Measurements from ENCODE around the gene BOLA3. TPM values are rescaled to one million over a fixed set of nuclear protein-coding genes. Genes with fewer than 3 reads are reported as not detected.
A peak's percentile ranks its signal among the peaks of the same experiment; 100 is the strongest.
"Not testable (repeated sequence)": the region's sequence is repeated elsewhere in the genome, so short reads cannot be mapped to it uniquely, and the experiment has no call there.

Gene BOLA3
- total and polyA plus RNA-seq, 7 experiments from 2014 or later: 6.9 to 87.3 (median 15.7) TPM

- Mint-ChIP-seq H3K27ac (peak overlapping the region in 1 of 9 donors; percentile 30), H3K4me1 (peaks cover 0 to 38% (median 3%) of the 10 kb centered on the region in 7 donors), H3K27me3 (no peaks in the 10 kb centered on the region), H3K9me3 (peaks cover 0 to 3% (median 0%) of the 10 kb centered on the region in 11 donors), H3K4me3 (no peak overlapping the region), H3K36me3 (peaks cover 0 to 8% (median 0%) of the 10 kb centered on the region in 5 donors)
- POLR2A ChIA-PET: no interaction called here
- H3K27ac ChIP-seq (ENCODE audit: low read depth, low read length): no peak overlapping the region
- no peaks in the 10 kb centered on the region for H3K36me3 ChIP-seq (ENCODE audit: control insufficient read depth in 2 of 3, insufficient read depth in 3 of 3, low read length in 3 of 3)
- intact Hi-C loops (cut with micrococcal nuclease): no loop called here
- no peaks in the 10 kb centered on the region for H3K9me3 ChIP-seq (ENCODE audit: control insufficient read depth in 2 of 3, low read length in 3 of 3)
- CTCF ChIA-PET: no interaction called here
- H3K4me3 ChIP-seq (ENCODE audit: low read length): no peak overlapping the region
- no peak for DNase-seq
- no peaks in the 10 kb centered on the region for H3K27me3 ChIP-seq (ENCODE audit: control insufficient read depth in 2 of 2, insufficient read depth in 2 of 2, low read length in 2 of 2)
- no peaks in the 10 kb centered on the region for H3K4me1 ChIP-seq (ENCODE audit: control insufficient read depth in 2 of 2, insufficient read depth in 2 of 2, low read length in 2 of 2)
- ATAC-seq: no peak
Observed at GRCh38 chr2:74188018-74188601, 40.4 kb upstream of the BOLA3 start.

GRCh38 chr2:74186706-74187105 is 39.0 kb upstream of the BOLA3 start:
- H3K27me3 Mint-ChIP-seq; H3K27me3 ChIP-seq (ENCODE audit: control insufficient read depth in 2 of 2, insufficient read depth in 2 of 2, low read length in 2 of 2); CTCF ChIA-PET; H3K36me3 Mint-ChIP-seq; H3K9me3 Mint-ChIP-seq; H3K36me3 ChIP-seq (ENCODE audit: control insufficient read depth in 2 of 3, insufficient read depth in 3 of 3, low read length in 3 of 3); DNase-seq; H3K4me1 ChIP-seq (ENCODE audit: control insufficient read depth in 2 of 2, insufficient read depth in 2 of 2, low read length in 2 of 2); ATAC-seq; H3K9me3 ChIP-seq (ENCODE audit: control insufficient read depth in 2 of 3, low read length in 3 of 3); H3K27ac ChIP-seq (ENCODE audit: low read depth, low read length); POLR2A ChIA-PET; H3K4me3 ChIP-seq (ENCODE audit: low read length): not testable (repeated sequence)
- H3K4me1 Mint-ChIP-seq: peaks cover 0 to 37% (median 3%) of the 10 kb centered on the region in 7 donors
- intact Hi-C loops (cut with micrococcal nuclease): loop anchor here in 1 of 2 donors (1.0 kb wide), 1 partner anchor 12 kb away; the partner anchor contains the start of gene MTHFD2
- peak overlapping the region in 1 of 9 donors; percentile 96 for H3K27ac Mint-ChIP-seq
- H3K4me3 Mint-ChIP-seq: peak overlapping the region in 1 of 10 donors; percentile 20

GRCh38 chr2:74186038-74186437 is 38.3 kb upstream of the BOLA3 start:
- no peaks in the 10 kb centered on the region for H3K9me3 ChIP-seq (ENCODE audit: control insufficient read depth in 2 of 3, low read length in 3 of 3)
- Mint-ChIP-seq H3K4me3 (peak overlapping the region in 2 of 10 donors; percentile 21 to 81), H3K27ac (peak overlapping the region in 2 of 9 donors; percentile 10 to 96), H3K4me1 (peaks cover 0 to 40% (median 3%) of the 10 kb centered on the region in 7 donors), H3K27me3 (no peaks in the 10 kb centered on the region), H3K36me3 (peaks cover 0 to 8% (median 0%) of the 10 kb centered on the region in 5 donors), H3K9me3 (peaks cover 0 to 3% (median 0%) of the 10 kb centered on the region in 11 donors)
- ChIA-PET CTCF (no interaction called here), POLR2A (no interaction called here)
- H3K36me3 ChIP-seq (ENCODE audit: control insufficient read depth in 2 of 3, insufficient read depth in 3 of 3, low read length in 3 of 3): no peaks in the 10 kb centered on the region
- intact Hi-C loops (cut with micrococcal nuclease): loop anchor here in 1 of 2 donors (1.0 kb wide), 1 partner anchor 12 kb away; the partner anchor contains the start of gene MTHFD2
- no peak overlapping the region for H3K27ac ChIP-seq (ENCODE audit: low read depth, low read length)
- H3K4me3 ChIP-seq (ENCODE audit: low read length): no peak overlapping the region
- H3K4me1 ChIP-seq (ENCODE audit: control insufficient read depth in 2 of 2, insufficient read depth in 2 of 2, low read length in 2 of 2): no peaks in the 10 kb centered on the region
- ATAC-seq: peak; percentile 94
- DNase-seq: peak in 4 of 9 donors; percentile 24 to 58 (median 41)
- no peaks in the 10 kb centered on the region for H3K27me3 ChIP-seq (ENCODE audit: control insufficient read depth in 2 of 2, insufficient read depth in 2 of 2, low read length in 2 of 2)

- Mint-ChIP-seq H3K36me3 (peaks cover 0 to 6% (median 0%) of the 10 kb centered on the region in 5 donors), H3K9me3 (peaks cover 0 to 3% (median 0%) of the 10 kb centered on the region in 11 donors), H3K4me1 (peaks cover 0 to 37% (median 8%) of the 10 kb centered on the region in 7 donors), H3K27ac (peak overlapping the region in 1 of 9 donors; percentile 25), H3K27me3 (no peaks in the 10 kb centered on the region), H3K4me3 (no peak overlapping the region)
- Histone ChIP-seq H3K4me1 (ENCODE audit: control insufficient read depth in 2 of 2, insufficient read depth in 2 of 2, low read length in 2 of 2) (peaks cover 0 to 5% of the 10 kb centered on the region in 2 donors), H3K36me3 (ENCODE audit: control insufficient read depth in 2 of 3, insufficient read depth in 3 of 3, low read length in 3 of 3) (no peaks in the 10 kb centered on the region), H3K27me3 (ENCODE audit: control insufficient read depth in 2 of 2, insufficient read depth in 2 of 2, low read length in 2 of 2) (no peaks in the 10 kb centered on the region), H3K9me3 (ENCODE audit: control insufficient read depth in 2 of 3, low read length in 3 of 3) (no peaks in the 10 kb centered on the region), H3K27ac (ENCODE audit: low read depth, low read length) (no peak overlapping the region), H3K4me3 (ENCODE audit: low read length) (no peak overlapping the region)
- POLR2A ChIA-PET: interaction anchor here (0.9 kb wide), 1 partner anchor 17 kb away, joined by 4 read pairs; no protein-coding TSS in a partner anchor
- CTCF ChIA-PET: interaction anchor here (0.8 to 1.1 kb wide), 2 partner anchors 15 to 66 kb away, joined by 3 read pairs; partner anchors contain the start of gene MTHFD2
- intact Hi-C loops (cut with micrococcal nuclease): no loop called here
- no peak for ATAC-seq
- DNase-seq: no peak
Observed at GRCh38 chr2:74183878-74184277, 36.2 kb upstream of the BOLA3 start.

- Mint-ChIP-seq H3K4me1 (peaks cover 6 to 39% (median 15%) of the 10 kb centered on the region in 7 donors), H3K4me3 (peak overlapping the region in 2 of 10 donors; percentile 29 to 52), H3K9me3 (peaks cover 0 to 3% (median 0%) of the 10 kb centered on the region in 11 donors), H3K27ac (peak overlapping the region in 1 of 9 donors; percentile 75), H3K36me3 (peaks cover 0 to 10% (median 3%) of the 10 kb centered on the region in 5 donors), H3K27me3 (no peaks in the 10 kb centered on the region)
- CTCF ChIA-PET: interaction anchor here (1.4 kb wide), 1 partner anchor 10 kb away, joined by 4 read pairs; no protein-coding TSS in a partner anchor
- Histone ChIP-seq H3K27ac (ENCODE audit: low read depth, low read length) (no peak overlapping the region), H3K4me3 (ENCODE audit: low read length) (no peak overlapping the region), H3K36me3 (ENCODE audit: control insufficient read depth in 2 of 3, insufficient read depth in 3 of 3, low read length in 3 of 3) (peaks cover 0 to 4% (median 0%) of the 10 kb centered on the region in 3 experiments), H3K27me3 (ENCODE audit: control insufficient read depth in 2 of 2, insufficient read depth in 2 of 2, low read length in 2 of 2) (no peaks in the 10 kb centered on the region), H3K4me1 (ENCODE audit: control insufficient read depth in 2 of 2, insufficient read depth in 2 of 2, low read length in 2 of 2) (peaks cover 6 to 11% of the 10 kb centered on the region in 2 donors), H3K9me3 (ENCODE audit: control insufficient read depth in 2 of 3, low read length in 3 of 3) (no peaks in the 10 kb centered on the region)
- POLR2A ChIA-PET: no interaction called here
- DNase-seq (no peak), ATAC-seq (peak; percentile 11)
- intact Hi-C loops (cut with micrococcal nuclease): no loop called here
Observed at GRCh38 chr2:74181739-74182138, 34.0 kb upstream of the BOLA3 start.

GRCh38 chr2:74179063-74179865 is 31.6 kb upstream of the BOLA3 start:
- DNase-seq (peak in 1 of 9 donors; percentile 23), ATAC-seq (peak; percentile 47)
- Histone ChIP-seq H3K27ac (ENCODE audit: low read depth, low read length) (peak overlapping the region; percentile 97), H3K4me3 (ENCODE audit: low read length) (peak overlapping the region; percentile 89), H3K27me3 (ENCODE audit: control insufficient read depth in 2 of 2, insufficient read depth in 2 of 2, low read length in 2 of 2) (no peaks in the 10 kb centered on the region), H3K4me1 (ENCODE audit: control insufficient read depth in 2 of 2, insufficient read depth in 2 of 2, low read length in 2 of 2) (peaks cover 25 to 34% of the 10 kb centered on the region in 2 donors), H3K9me3 (ENCODE audit: control insufficient read depth in 2 of 3, low read length in 3 of 3) (no peaks in the 10 kb centered on the region), H3K36me3 (ENCODE audit: control insufficient read depth in 2 of 3, insufficient read depth in 3 of 3, low read length in 3 of 3) (peaks cover 0 to 4% (median 0%) of the 10 kb centered on the region in 3 experiments)
- POLR2A ChIA-PET: interaction anchor here (0.6 to 3.8 kb wide), 20 partner anchors 11 to 442 kb away, joined by 3 to 60 read pairs (median 4); partner anchors contain the start of genes BOLA3, DGUOK, MTHFD2 and STAMBP
- Mint-ChIP-seq H3K4me1 (peaks cover 31 to 46% (median 36%) of the 10 kb centered on the region in 7 donors), H3K4me3 (peak overlapping the region; percentile 86 to 95 (median 91)), H3K36me3 (peaks cover 0 to 13% (median 7%) of the 10 kb centered on the region in 5 donors), H3K9me3 (no peaks in the 10 kb centered on the region), H3K27me3 (no peaks in the 10 kb centered on the region), H3K27ac (peak overlapping the region; percentile 82 to 95 (median 90))
- intact Hi-C loops (cut with micrococcal nuclease): loop anchor here (1.0 to 10.0 kb wide), 5 partner anchors 27 to 1107 kb away; partner anchors contain the start of genes CCT7 (in 1 of the 2), DGUOK (in 1 of the 2), PRADC1 (in 1 of the 2) and SFXN5 (in 1 of the 2)
- CTCF ChIA-PET: interaction anchor here (0.6 to 3.1 kb wide), 18 partner anchors 11 to 410 kb away, joined by 3 to 24 read pairs (median 3); partner anchors contain the start of gene MTHFD2
